Thoracic aorta (tissue), 2 donors: ENCODE results near the gene HIVEP2. TPM values are rescaled to one million over a fixed set of nuclear protein-coding genes. Genes with fewer than 3 reads are reported as not detected.

ENCODE experiments used
- ATAC-seq: fragments of 150-250 bp; one replicate; pipeline ENCODE4 v1.8.0; 2017; ENCODE audit warnings: low read depth; ENCODE audit not compliant: insufficient number of reproducible peaks, low FRiP score
- DNase-seq: peaks from one replicate; pipeline ENCODE4 v3.0.0-alpha.2; 2020; ENCODE audit warnings: low spot score
- H3K27ac ChIP-seq, 2 donors: fragments of 200-600 bp; sonication (generic); 1 replicate in 1 of 2; 2 replicates in 1 of 2; pipeline ENCODE4 v1.5.1; 2016; ENCODE audit warnings: mild to moderate bottlenecking in 2 of 2, moderate library complexity in 2 of 2
- H3K27me3 ChIP-seq: fragments of 200-600 bp; sonication (generic); replicated peaks from 2 replicates; pipeline ENCODE4 v1.6.0; 2016; ENCODE audit warnings: mild to moderate bottlenecking; ENCODE audit not compliant: insufficient read depth
- H3K36me3 ChIP-seq: fragments of 200-600 bp; sonication (generic); one replicate; pipeline ENCODE4 v1.5.1; 2016
- H3K4me1 ChIP-seq, 2 donors: fragments of 200-600 bp; sonication (generic); 1 replicate in 1 of 2; 2 replicates in 1 of 2; pipeline versions ENCODE4 v1.5.1 to v1.6.0; 2016; ENCODE audit warnings: low read depth in 2 of 2, mild to moderate bottlenecking in 1 of 2; ENCODE audit not compliant: control insufficient read depth in 1 of 2
- H3K4me3 ChIP-seq: fragments of 200-600 bp; sonication (generic); 2 replicates; pipeline ENCODE4 v1.5.1; 2016; ENCODE audit warnings: mild to moderate bottlenecking
- H3K9me3 ChIP-seq: fragments of 200-600 bp; sonication (generic); 2 replicates; pipeline ENCODE4 v1.5.1; 2016
- total RNA-seq, 2 donors: library from RNA; depleted of rRNA; stranded (reverse); fragments of >200 nt; gene quantifications; one replicate each; pipeline versions ENCODE4 v1.1.0 to v1.2.3, GENCODE V29; 2016
- TF ChIP-seq, protein P1 (sequence below): fragments of 200-600 bp; sonication (generic); IDR thresholded peaks from one replicate; pipeline ENCODE4 v1.5.1; 2019; ENCODE audit warnings: antibody characterized with exemption

HIVEP2 gene
- total RNA-seq, 2 donors from 2014 or later: 32.9 to 51.7 TPM

DNA sequence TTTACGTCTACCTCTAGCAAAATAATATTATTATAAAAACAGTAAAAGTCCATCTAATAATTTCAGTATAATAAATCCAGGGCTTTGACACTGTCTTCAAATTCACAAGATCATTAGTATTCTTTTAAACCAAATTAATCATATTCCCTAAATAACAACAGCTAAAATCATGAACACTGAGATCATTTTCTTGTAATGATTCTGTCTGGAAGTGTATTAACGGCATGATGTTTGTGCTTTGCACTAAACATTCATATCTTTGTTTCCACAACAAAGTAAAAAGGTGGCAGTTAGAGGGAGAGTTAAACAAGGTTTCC lies 18.8 kb downstream of the HIVEP2 start:
- Histone ChIP-seq H3K27me3 (no peaks in the 10 kb centered on the region), H3K4me3 (peak overlapping the region; percentile 74), H3K27ac (peak overlapping the region; percentile 74 to 80), H3K36me3 (no peaks in the 10 kb centered on the region), H3K9me3 (no peaks in the 10 kb centered on the region), H3K4me1 (peaks cover 3 to 17% of the 10 kb centered on the region in 2 donors)
- TF ChIP-seq, protein P1, sequence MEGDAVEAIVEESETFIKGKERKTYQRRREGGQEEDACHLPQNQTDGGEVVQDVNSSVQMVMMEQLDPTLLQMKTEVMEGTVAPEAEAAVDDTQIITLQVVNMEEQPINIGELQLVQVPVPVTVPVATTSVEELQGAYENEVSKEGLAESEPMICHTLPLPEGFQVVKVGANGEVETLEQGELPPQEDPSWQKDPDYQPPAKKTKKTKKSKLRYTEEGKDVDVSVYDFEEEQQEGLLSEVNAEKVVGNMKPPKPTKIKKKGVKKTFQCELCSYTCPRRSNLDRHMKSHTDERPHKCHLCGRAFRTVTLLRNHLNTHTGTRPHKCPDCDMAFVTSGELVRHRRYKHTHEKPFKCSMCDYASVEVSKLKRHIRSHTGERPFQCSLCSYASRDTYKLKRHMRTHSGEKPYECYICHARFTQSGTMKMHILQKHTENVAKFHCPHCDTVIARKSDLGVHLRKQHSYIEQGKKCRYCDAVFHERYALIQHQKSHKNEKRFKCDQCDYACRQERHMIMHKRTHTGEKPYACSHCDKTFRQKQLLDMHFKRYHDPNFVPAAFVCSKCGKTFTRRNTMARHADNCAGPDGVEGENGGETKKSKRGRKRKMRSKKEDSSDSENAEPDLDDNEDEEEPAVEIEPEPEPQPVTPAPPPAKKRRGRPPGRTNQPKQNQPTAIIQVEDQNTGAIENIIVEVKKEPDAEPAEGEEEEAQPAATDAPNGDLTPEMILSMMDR: no peak
- ATAC-seq (no peak), DNase-seq (no peak)

DNA sequence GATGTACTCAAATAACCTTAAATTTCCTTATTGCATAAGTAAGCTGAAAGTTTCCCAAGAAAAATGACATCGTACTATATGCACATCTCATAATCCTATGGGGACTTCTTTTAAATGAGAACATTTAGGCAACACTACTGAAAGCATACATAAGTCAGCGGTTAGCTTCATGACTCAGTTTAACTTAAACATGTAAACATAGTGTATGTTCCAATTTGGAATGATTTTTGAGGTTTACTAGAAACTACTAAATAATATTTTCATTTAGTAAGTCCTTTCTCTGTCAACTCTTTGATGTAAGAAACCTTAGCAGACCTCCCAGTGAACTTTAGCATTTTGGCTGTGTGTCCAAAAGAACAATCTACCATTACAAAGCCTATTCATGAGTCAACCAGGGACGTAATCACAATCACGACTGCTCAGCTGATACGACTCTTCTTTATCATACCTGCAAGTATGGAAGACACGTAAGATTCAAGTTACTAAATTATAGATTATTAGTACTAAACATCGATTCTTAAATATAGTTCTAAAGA lies 19.3 kb downstream of the HIVEP2 start:
- TF ChIP-seq, protein P1: no peak
- Histone ChIP-seq H3K4me1 (peaks cover 3 to 17% of the 10 kb centered on the region in 2 donors), H3K4me3 (no peak overlapping the region), H3K27me3 (no peaks in the 10 kb centered on the region), H3K27ac (peak overlapping the region in 1 of 2 donors; percentile 80), H3K36me3 (no peaks in the 10 kb centered on the region), H3K9me3 (no peaks in the 10 kb centered on the region)
- ATAC-seq (no peak), DNase-seq (no peak)

DNA sequence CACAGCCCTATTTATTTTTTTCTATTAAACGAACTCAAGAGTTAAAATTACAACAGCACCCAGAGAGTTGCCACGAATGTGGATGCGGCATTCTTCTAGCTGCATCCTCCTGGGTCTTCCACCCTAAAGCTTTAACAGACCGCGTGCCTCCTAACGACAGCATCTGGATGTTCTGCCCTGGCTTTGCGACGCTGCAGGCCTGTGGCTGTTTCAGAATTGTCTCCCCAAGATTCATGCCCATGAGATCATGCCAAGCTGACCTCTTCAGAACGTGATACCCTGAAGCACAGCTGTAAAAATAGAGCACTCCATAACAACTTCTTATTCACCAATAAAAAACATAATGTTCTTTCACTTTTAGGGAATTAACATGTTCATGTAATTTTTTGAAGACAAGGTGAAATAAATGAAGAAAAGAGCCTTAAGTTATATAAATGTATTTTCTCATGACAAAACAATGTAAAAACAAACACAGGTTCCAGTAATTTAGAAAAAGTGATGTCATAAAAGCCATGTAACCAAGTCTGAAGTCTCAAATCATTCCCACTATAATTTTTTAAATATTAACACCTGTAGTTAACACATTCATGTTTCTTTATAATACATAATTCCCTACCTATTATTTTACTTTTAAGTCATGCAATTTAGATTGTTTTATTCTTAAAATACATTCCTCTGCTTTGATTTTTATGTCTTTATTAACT lies 26.5 kb downstream of the HIVEP2 start:
- ATAC-seq (no peak), DNase-seq (no peak)
- Histone ChIP-seq H3K27ac (no peak overlapping the region), H3K4me1 (peaks cover 0 to 9% of the 10 kb centered on the region in 2 donors), H3K36me3 (no peaks in the 10 kb centered on the region), H3K9me3 (no peaks in the 10 kb centered on the region), H3K27me3 (no peaks in the 10 kb centered on the region), H3K4me3 (no peak overlapping the region)
- TF ChIP-seq, protein P1: no peak

DNA sequence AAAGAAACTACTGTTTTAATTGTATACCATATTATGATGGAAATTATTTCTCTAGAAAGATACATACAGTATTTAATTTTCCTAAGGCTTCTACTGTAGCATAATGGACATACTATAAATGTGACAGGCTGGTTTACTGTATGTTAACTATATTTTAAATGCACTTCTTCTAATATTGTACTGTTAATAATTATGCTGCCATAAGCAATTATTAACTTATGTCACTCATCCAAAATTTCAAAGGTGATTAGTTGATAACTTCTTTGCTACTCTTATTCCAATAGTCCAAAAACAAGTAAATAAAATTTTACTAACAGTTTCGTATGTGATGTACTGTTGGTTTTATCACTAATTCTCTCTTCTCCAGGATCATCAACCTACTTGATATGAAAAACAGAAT lies 28.1 kb downstream of the HIVEP2 start:
- peaks cover 0 to 9% of the 10 kb centered on the region in 2 donors for H3K4me1 ChIP-seq
- DNase-seq: no peak
- H3K27me3 ChIP-seq: no peaks in the 10 kb centered on the region
- H3K36me3 ChIP-seq: no peaks in the 10 kb centered on the region
- TF ChIP-seq, protein P1: no peak
- H3K9me3 ChIP-seq: no peaks in the 10 kb centered on the region
- ATAC-seq: no peak
- H3K4me3 ChIP-seq: no peak overlapping the region
- H3K27ac ChIP-seq: no peak overlapping the region

DNA sequence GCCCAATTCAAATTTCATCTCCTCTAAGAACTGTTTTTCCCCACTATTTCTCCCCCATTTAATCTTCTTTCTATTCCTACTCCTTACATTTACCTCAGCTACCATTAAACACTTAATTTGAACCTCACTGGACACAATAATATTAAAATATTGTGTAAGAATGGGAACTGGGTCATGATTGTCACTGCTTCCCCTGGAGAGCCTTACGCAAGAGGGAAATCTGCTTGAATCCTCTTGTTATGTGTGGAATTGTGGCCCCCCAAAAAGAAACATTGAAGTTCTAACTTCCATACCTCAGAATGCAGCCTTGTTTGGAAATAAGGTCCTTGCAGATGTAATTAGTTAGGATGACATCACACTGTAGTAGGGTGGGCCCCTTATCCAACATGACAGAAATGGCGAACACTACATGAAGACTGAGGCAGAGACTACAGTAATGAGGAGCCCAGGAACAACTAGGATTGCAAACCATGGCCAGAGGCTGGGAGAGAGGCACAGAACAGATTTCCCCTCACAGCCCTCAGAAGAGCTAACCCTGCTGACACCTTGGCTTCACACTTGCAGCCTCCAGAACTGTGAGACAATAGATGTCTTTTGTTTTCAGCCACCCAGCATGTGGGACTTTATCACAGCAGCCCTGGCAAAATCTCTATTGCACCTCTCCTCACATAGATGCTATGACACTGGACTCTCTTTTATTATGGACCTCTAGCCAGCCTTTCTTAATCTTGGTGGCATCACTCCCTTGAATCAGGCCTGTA lies 29.9 kb downstream of the HIVEP2 start:
- DNase-seq (no peak), ATAC-seq (no peak)
- Histone ChIP-seq H3K27me3 (no peaks in the 10 kb centered on the region), H3K27ac (no peak overlapping the region), H3K4me1 (peaks cover 0 to 9% of the 10 kb centered on the region in 2 donors), H3K4me3 (no peak overlapping the region), H3K36me3 (no peaks in the 10 kb centered on the region), H3K9me3 (no peaks in the 10 kb centered on the region)
- TF ChIP-seq, protein P1: no peak
